AG04450 (cell line): ENCODE measurements around the gene COL27A1. TPM values are rescaled to one million over a fixed set of nuclear protein-coding genes. Genes with fewer than 3 reads are reported as not detected.

Source experiments
- CTCF ChIA-PET: fragments of 300-600, 350-600 bp; formaldehyde crosslinking; extraction: SDS; loops from one replicate; lab custom pipeline; 2022; ENCODE audit warnings: antibody characterized with exemption, inconsistent platforms; lab: Charles Lee
- POLR2A ChIA-PET: fragments of 350-600 bp; formaldehyde crosslinking; extraction: SDS; loops from one replicate; lab custom pipeline; 2021; ENCODE audit warnings: antibody characterized with exemption, inconsistent platforms; lab: Yijun Ruan, JAX
- DNase-seq: peaks from one replicate; pipeline ENCODE4 v3.0.0-alpha.2; 2011; ENCODE audit warnings: low read depth, low spot score
- H3K27ac ChIP-seq: one replicate; pipeline ENCODE4 v1.5.1; 2012; ENCODE audit warnings: low read depth, low read length, control low read depth
- H3K27me3 ChIP-seq: one replicate; pipeline ENCODE4 v1.6.0; 2012; ENCODE audit warnings: low read length; ENCODE audit not compliant: control insufficient read depth, insufficient read depth
- H3K4me3 ChIP-seq: 2 replicates; pipeline ENCODE4 v1.5.1; 2011; ENCODE audit warnings: mild to moderate bottlenecking, low read depth, low read length, control low read depth
- H3K9me3 ChIP-seq: 2 replicates; pipeline ENCODE4 v1.5.1; 2012; ENCODE audit warnings: low read length; ENCODE audit not compliant: control insufficient read depth, insufficient read depth
- polyA plus RNA-seq: library from polyadenylated mRNA; depleted of rRNA; stranded (reverse); fragments of >200 nt; gene quantifications from 2 replicates; pipeline ENCODE4 v1.2.3, GENCODE V29; 2011
- TF ChIP-seq, protein P1 (sequence below): IDR thresholded peaks from 2 replicates; pipeline ENCODE4 v1.5.1; 2011; ENCODE audit warnings: low read depth, low read length, control low read depth, inconsistent platforms

The COL27A1 gene
- polyA plus RNA-seq, 1 experiment, result 8.5 TPM

DNA sequence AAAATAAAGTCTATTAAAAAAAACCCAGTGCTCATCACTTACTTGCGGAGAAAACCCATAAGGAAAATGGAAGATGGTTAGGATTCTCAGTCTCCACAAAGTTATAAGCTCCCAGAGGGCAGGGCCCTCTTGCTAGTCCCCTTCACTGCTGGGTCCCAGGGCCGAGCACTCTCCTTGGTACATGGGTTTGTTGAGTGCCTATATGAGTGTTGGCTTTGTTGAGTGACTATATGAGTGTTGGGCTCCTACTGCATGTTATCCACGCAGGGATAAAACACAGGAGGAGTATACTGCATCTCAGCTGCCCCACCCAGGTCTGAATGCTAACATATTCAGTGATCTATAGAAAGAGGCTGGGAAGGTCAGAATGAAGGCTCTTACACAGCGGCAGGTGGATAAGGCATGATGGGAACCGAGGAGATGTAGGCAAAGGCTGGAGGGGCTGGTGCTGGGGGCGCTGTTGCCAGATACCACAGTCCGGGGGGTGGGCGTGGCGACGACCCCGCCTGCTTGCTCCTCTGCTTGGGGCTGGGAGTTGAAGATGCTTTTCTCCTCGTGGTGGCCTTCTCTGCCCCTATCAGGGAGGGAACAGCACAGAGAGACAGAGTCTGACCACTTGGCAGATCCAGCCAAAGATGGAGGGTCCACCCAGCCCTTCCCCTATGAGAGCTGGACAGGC lies 186.0 kb downstream of the COL27A1 start:
- no peaks in the 10 kb centered on the region for H3K9me3 ChIP-seq

DNA sequence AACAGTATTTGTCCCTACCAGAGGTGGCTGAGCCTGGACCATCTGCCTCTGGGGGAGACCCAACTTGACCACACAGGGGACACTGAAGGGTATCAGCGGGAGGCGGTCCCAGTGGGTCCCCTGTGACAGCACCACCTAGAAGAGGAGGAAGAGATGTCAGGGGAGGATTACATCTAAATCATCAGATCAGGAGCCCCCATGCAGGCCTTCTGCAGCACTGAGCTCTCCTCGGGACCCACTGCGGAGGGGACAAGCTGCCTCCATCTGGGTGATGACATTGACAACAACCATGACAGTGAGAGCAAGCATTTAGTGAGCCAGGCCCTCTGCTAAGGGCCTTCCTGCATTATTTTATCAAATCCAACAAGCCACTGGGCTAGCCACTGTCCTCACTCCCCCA lies 186.7 kb downstream of the COL27A1 start:
- POLR2A ChIA-PET, result no interaction called here
- Histone ChIP-seq H3K27me3 (no peaks in the 10 kb centered on the region), H3K9me3 (no peaks in the 10 kb centered on the region), H3K27ac (no peak overlapping the region), H3K4me3 (no peak overlapping the region)
- CTCF ChIA-PET, result no interaction called here
- DNase-seq, result no peak
- TF ChIP-seq, protein P1, sequence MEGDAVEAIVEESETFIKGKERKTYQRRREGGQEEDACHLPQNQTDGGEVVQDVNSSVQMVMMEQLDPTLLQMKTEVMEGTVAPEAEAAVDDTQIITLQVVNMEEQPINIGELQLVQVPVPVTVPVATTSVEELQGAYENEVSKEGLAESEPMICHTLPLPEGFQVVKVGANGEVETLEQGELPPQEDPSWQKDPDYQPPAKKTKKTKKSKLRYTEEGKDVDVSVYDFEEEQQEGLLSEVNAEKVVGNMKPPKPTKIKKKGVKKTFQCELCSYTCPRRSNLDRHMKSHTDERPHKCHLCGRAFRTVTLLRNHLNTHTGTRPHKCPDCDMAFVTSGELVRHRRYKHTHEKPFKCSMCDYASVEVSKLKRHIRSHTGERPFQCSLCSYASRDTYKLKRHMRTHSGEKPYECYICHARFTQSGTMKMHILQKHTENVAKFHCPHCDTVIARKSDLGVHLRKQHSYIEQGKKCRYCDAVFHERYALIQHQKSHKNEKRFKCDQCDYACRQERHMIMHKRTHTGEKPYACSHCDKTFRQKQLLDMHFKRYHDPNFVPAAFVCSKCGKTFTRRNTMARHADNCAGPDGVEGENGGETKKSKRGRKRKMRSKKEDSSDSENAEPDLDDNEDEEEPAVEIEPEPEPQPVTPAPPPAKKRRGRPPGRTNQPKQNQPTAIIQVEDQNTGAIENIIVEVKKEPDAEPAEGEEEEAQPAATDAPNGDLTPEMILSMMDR, result no peak

More for the DNA sequence above, 186.0 kb downstream of the COL27A1 start:
- POLR2A ChIA-PET, result no interaction called here
- Histone ChIP-seq H3K27me3 (no peaks in the 10 kb centered on the region), H3K27ac (no peak overlapping the region), H3K4me3 (no peak overlapping the region)
- TF ChIP-seq, protein P1, result no peak
- CTCF ChIA-PET, result interaction anchor here (0.6 kb wide), 1 partner anchor 61 kb away, joined by 7 read pairs; no protein-coding TSS in a partner anchor
- DNase-seq, result no peak

- Histone ChIP-seq H3K27ac (peak overlapping the region; percentile 68), H3K27me3 (no peaks in the 10 kb centered on the region), H3K9me3 (no peaks in the 10 kb centered on the region), H3K4me3 (no peak overlapping the region)
- TF ChIP-seq, protein P1, result no peak
- DNase-seq, result no peak
- CTCF ChIA-PET, result no interaction called here
- POLR2A ChIA-PET, result no interaction called here
Measured at GRCh38 chr9:114342755-114343440, 187.6 kb downstream of the COL27A1 start.

GRCh38 chr9:114343471-114344187 lies 188.3 kb downstream of the COL27A1 start:
- H3K27ac ChIP-seq, result peak overlapping the region; percentile 68
- H3K9me3 ChIP-seq, result no peaks in the 10 kb centered on the region
- DNase-seq, result no peak
- ChIA-PET POLR2A (no interaction called here), CTCF (interaction anchor here (0.6 kb wide), 1 partner anchor 49 kb away, joined by 4 read pairs; no protein-coding TSS in a partner anchor)
- TF ChIP-seq, protein P1, result no peak
- no peaks in the 10 kb centered on the region for H3K27me3 ChIP-seq
- no peak overlapping the region for H3K4me3 ChIP-seq
